Tibial nerve (tissue), 4 donors: ENCODE measurements around the gene LTBP2.

Experiments
- EP300 ChIP-seq, 2 donors: sonication (generic); formaldehyde crosslinking; IDR thresholded peaks; one replicate each; pipeline ENCODE4 v1.6.1; 2017; ENCODE audit warnings: antibody characterized with exemption in 2 of 2, mild to moderate bottlenecking in 1 of 2
- TF ChIP-seq, protein P1 (sequence below), 5 experiments: fragments of 200-600 bp in 3 of 5; fragments of 450-650 bp in 2 of 5; sonication (generic) in 3 of 5; IDR thresholded peaks; one replicate each; pipeline ENCODE4 v1.5.1; 2016 to 2019; ENCODE audit warnings: antibody characterized with exemption in 5 of 5, mild to moderate bottlenecking in 3 of 5, moderate library complexity in 2 of 5

DNA sequence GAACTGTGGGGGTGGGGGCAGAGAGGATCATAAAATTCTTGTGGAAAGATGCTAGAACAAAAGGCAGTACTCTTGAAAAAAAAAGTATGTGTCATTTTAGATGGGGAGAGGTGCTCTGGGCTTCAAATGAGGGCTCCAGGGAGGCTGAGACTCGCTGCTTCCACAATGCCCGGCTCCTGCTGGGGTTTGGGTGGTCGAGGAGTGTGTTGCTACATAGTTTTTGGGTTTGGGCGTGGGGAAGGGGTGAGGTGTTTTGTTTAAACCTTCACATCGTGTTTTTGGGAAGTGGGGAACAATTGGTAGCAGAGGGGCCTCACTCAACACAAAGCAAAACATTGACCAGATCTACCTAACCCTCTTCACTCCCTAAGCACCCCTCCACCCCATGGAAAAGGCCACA is 110.3 kb downstream of the LTBP2 start:
- TF ChIP-seq, protein P1, sequence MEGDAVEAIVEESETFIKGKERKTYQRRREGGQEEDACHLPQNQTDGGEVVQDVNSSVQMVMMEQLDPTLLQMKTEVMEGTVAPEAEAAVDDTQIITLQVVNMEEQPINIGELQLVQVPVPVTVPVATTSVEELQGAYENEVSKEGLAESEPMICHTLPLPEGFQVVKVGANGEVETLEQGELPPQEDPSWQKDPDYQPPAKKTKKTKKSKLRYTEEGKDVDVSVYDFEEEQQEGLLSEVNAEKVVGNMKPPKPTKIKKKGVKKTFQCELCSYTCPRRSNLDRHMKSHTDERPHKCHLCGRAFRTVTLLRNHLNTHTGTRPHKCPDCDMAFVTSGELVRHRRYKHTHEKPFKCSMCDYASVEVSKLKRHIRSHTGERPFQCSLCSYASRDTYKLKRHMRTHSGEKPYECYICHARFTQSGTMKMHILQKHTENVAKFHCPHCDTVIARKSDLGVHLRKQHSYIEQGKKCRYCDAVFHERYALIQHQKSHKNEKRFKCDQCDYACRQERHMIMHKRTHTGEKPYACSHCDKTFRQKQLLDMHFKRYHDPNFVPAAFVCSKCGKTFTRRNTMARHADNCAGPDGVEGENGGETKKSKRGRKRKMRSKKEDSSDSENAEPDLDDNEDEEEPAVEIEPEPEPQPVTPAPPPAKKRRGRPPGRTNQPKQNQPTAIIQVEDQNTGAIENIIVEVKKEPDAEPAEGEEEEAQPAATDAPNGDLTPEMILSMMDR (IDR thresholded peaks at IDR 0.05): no peak
- TF ChIP-seq EP300 (IDR thresholded peaks at IDR 0.05): no peak
